SK-N-SH (cell line): ENCODE results near the gene CEP131. TPM values are rescaled to one million over a fixed set of nuclear protein-coding genes. Genes with fewer than 3 reads are reported as not detected.

Experiments used
- CTCF ChIA-PET: fragments of 300-600, 350-600 bp; formaldehyde crosslinking; extraction: SDS; loops from one replicate; lab custom pipeline; 2021; lab: Yijun Ruan, JAX
- POLR2A ChIA-PET: fragments of 350-600 bp; sonication (Branson Sonifier 250); formaldehyde crosslinking; extraction: SDS; loops from one replicate; lab custom pipeline; 2020; ENCODE audit warnings: antibody characterized with exemption, inconsistent platforms; lab: Yijun Ruan, JAX
- DNase-seq: peaks from one replicate; pipeline ENCODE4 v3.0.0; 2012
- H2AFZ ChIP-seq: fragments of 200-600 bp; sonication (generic); 2 replicates; pipeline ENCODE4 v1.8.1; 2016; ENCODE audit warnings: antibody characterized with exemption, mild to moderate bottlenecking, low read depth
- H3F3A ChIP-seq: fragments of 200-600 bp; sonication (generic); replicated peaks from 2 replicates; pipeline ENCODE3; 2016; ENCODE audit warnings: antibody characterized with exemption, mild to moderate bottlenecking; ENCODE audit not compliant: insufficient read depth
- H3K27ac ChIP-seq, 2 experiments: fragments of 200-500 bp in 1 of 2; fragments of 200-600 bp in 1 of 2; sonication (Bioruptor generic) in 1 of 2; sonication (generic), shearing (Covaris generic) in 1 of 2; 2 replicates each; pipeline versions ENCODE4 v1.5.1 to v1.6.1; 2014 to 2016; ENCODE audit warnings: low read depth in 2 of 2, inconsistent platforms in 1 of 2, low read length in 1 of 2, mild to moderate bottlenecking in 1 of 2, mixed read lengths in 1 of 2
- H3K27me3 ChIP-seq: fragments of 200-600 bp; sonication (generic), shearing (Covaris generic); 2 replicates; pipeline ENCODE4 v1.6.1; 2016; ENCODE audit warnings: mixed run types; ENCODE audit not compliant: insufficient read depth
- H3K36me3 ChIP-seq, 2 experiments: fragments of 200-500 bp in 1 of 2; fragments of 200-600 bp in 1 of 2; sonication (Bioruptor generic) in 1 of 2; sonication (generic) in 1 of 2; replicated peaks in 1 of 2; 2 replicates each; pipeline versions ENCODE3 to v1.5.1; 2014 to 2016; ENCODE audit warnings: low read length in 1 of 2, mild to moderate bottlenecking in 1 of 2; ENCODE audit not compliant: insufficient read depth in 2 of 2, control insufficient read depth in 1 of 2
- H3K4me1 ChIP-seq, 2 experiments: fragments of 200-500 bp in 1 of 2; fragments of 200-600 bp in 1 of 2; sonication (Bioruptor generic) in 1 of 2; sonication (generic), shearing (Covaris generic) in 1 of 2; 2 replicates each; pipeline versions ENCODE4 v1.5.1 to v1.6.1; 2014 to 2016; ENCODE audit warnings: low read depth in 1 of 2, low read length in 1 of 2, mixed run types in 1 of 2; ENCODE audit not compliant: insufficient read depth in 2 of 2, control insufficient read depth in 1 of 2
- H3K4me2 ChIP-seq: fragments of 200-600 bp; sonication (generic), shearing (Covaris generic); 2 replicates; pipeline ENCODE4 v1.6.1; 2017; ENCODE audit warnings: mixed run types
- H3K4me3 ChIP-seq, 2 experiments: fragments of 200-500 bp in 1 of 2; fragments of 200-600 bp in 1 of 2; sonication (Bioruptor generic) in 1 of 2; sonication (generic), shearing (Covaris generic) in 1 of 2; 2 replicates each; pipeline versions ENCODE4 v1.5.1 to v1.8.1; 2014 to 2016; ENCODE audit warnings: low read depth in 2 of 2, inconsistent platforms in 1 of 2, low read length in 1 of 2, mild to moderate bottlenecking in 1 of 2, mixed read lengths in 1 of 2, moderate library complexity in 1 of 2
- H3K79me2 ChIP-seq: fragments of 200-600 bp; sonication (generic); 2 replicates; pipeline ENCODE4 v1.8.1; 2017; ENCODE audit warnings: mild to moderate bottlenecking; ENCODE audit not compliant: insufficient read depth
- H3K9ac ChIP-seq: fragments of 200-600 bp; sonication (generic); 2 replicates; pipeline ENCODE4 v1.6.1; 2017; ENCODE audit warnings: mixed run types
- H3K9me2 ChIP-seq: fragments of 200-600 bp; sonication (generic); 2 replicates; pipeline ENCODE4 v1.6.1; 2017; ENCODE audit warnings: mixed run types
- H3K9me3 ChIP-seq: fragments of 200-600 bp; sonication (generic); 2 replicates; pipeline ENCODE4 v1.6.1; 2017; ENCODE audit warnings: mixed run types, mild to moderate bottlenecking, moderate library complexity
- H4K20me1 ChIP-seq: fragments of 200-600 bp; sonication (generic); 2 replicates; pipeline ENCODE4 v1.6.1; 2017; ENCODE audit warnings: mild to moderate bottlenecking, mixed run types; ENCODE audit not compliant: insufficient read depth
- EP300 ChIP-seq, 2 experiments: IDR thresholded peaks; 2 replicates each; pipeline versions ENCODE4 v1.4.0 to v1.6.1; 2012; ENCODE audit warnings: borderline replicate concordance in 1 of 2, low read depth in 1 of 2, low read length in 1 of 2
- FOXJ3 ChIP-seq: sonication (generic); formaldehyde crosslinking; IDR thresholded peaks from 2 replicates; pipeline ENCODE4 v1.5.1; 2020; ENCODE audit warnings: mild to moderate bottlenecking, missing genetic modification reagents
- FOXM1 ChIP-seq: IDR thresholded peaks from 2 replicates; pipeline ENCODE4 v1.4.0; 2012; ENCODE audit warnings: low read depth, mild to moderate bottlenecking
- MEF2A ChIP-seq: IDR thresholded peaks from 2 replicates; pipeline ENCODE4 v1.4.0; 2012; ENCODE audit warnings: low read depth, borderline replicate concordance
- MXI1 ChIP-seq: IDR thresholded peaks from 2 replicates; pipeline ENCODE4 v1.6.1; 2012; ENCODE audit warnings: mild to moderate bottlenecking, low read depth, low read length, improper control_type of control experiment
- RFX5 ChIP-seq: IDR thresholded peaks from 2 replicates; pipeline ENCODE4 v1.6.1; 2012; ENCODE audit warnings: mild to moderate bottlenecking, improper control_type of control experiment, low read length
- RXRA ChIP-seq: IDR thresholded peaks from 2 replicates; pipeline ENCODE4 v1.4.0; 2012; ENCODE audit warnings: low read depth, mild to moderate bottlenecking, borderline replicate concordance
- SIN3A ChIP-seq: IDR thresholded peaks from 2 replicates; pipeline ENCODE4 v1.6.1; 2012; ENCODE audit warnings: low read depth, mild to moderate bottlenecking, low read length, moderate library complexity, borderline replicate concordance
- YY1 ChIP-seq: IDR thresholded peaks from 2 replicates; pipeline ENCODE4 v1.4.0; 2012; ENCODE audit warnings: low read depth, mild to moderate bottlenecking
- WGBS: methylation state at CpG from one replicate; pipeline ENCODE4 v1.1.6; 2017; ENCODE audit warnings: low lambda C conversion rate; 5-methylcytosine and 5-hydroxymethylcytosine counted together
- polyA plus RNA-seq, 3 experiments: library from polyadenylated mRNA; depleted of rRNA; stranded (reverse); fragments of >200 nt; gene quantifications; 2 replicates each; pipeline ENCODE4 v1.2.3, GENCODE V29; 2012
- TF ChIP-seq, protein P1 (sequence below): fragments of 150-350 bp; IDR thresholded peaks from 2 replicates; pipeline ENCODE4 v1.6.1; 2016; ENCODE audit warnings: mild to moderate bottlenecking, low read depth, low read length
- TF ChIP-seq, protein P2 (sequence below): IDR thresholded peaks from 2 replicates; pipeline ENCODE4 v1.4.0; 2012; ENCODE audit warnings: low read depth
- TF ChIP-seq, protein P3 (sequence below): IDR thresholded peaks from 2 replicates; pipeline ENCODE4 v1.6.1; 2012; ENCODE audit warnings: mild to moderate bottlenecking, low read depth, low read length, moderate library complexity
- TF ChIP-seq, protein P4 (sequence below): IDR thresholded peaks from 2 replicates; pipeline ENCODE4; 2012
- TF ChIP-seq, protein P5 (sequence below): IDR thresholded peaks from 2 replicates; pipeline ENCODE4 v1.4.0; 2012; ENCODE audit warnings: low read depth, borderline replicate concordance

The CEP131 gene
- polyA plus RNA-seq, 1 of the 3 experiments (the other 2 are of a cell fraction) = 34.8 TPM

DNA sequence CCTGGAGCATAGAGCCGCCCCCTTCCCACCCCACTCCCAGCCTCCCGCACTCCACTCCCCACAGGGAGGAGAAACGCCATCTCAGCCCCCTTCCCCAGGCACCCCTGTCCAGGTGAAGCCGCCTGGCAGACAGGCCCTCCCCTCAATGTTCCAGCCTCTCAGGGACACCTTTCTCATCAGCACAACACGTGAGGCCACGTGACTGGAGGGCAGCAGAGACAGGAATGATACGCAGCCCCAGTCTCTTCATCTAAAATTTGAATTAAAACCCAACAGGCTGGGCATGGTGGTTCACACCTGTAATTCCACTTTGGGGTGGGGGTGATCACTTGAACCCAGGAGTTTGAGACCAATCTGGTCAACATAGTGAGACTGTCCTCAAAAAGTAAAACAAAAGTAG is 36.6 kb downstream of the CEP131 start:
- Histone ChIP-seq H3F3A (peaks cover 5% of the 10 kb centered on the region), H3K36me3 (peaks cover 0 to 3% of the 10 kb centered on the region in 2 experiments), H3K4me1 (peaks cover 0 to 2% of the 10 kb centered on the region in 2 experiments; a peak in 1 of 4 replicates), H2AFZ (no peak overlapping the region), H3K4me2 (no peak overlapping the region), H3K9me3 (no peaks in the 10 kb centered on the region), H3K27me3 (no peaks in the 10 kb centered on the region), H3K79me2 (no peaks in the 10 kb centered on the region), H3K27ac (no peak overlapping the region)
- ChIA-PET CTCF (interaction anchor here (1.2 to 6.3 kb wide), 3 partner anchors 15 to 43 kb away, joined by 4 to 46 read pairs (median 5); no protein-coding TSS in a partner anchor), POLR2A (no interaction called here)
- DNase-seq = no peak
- TF ChIP-seq, protein P1, sequence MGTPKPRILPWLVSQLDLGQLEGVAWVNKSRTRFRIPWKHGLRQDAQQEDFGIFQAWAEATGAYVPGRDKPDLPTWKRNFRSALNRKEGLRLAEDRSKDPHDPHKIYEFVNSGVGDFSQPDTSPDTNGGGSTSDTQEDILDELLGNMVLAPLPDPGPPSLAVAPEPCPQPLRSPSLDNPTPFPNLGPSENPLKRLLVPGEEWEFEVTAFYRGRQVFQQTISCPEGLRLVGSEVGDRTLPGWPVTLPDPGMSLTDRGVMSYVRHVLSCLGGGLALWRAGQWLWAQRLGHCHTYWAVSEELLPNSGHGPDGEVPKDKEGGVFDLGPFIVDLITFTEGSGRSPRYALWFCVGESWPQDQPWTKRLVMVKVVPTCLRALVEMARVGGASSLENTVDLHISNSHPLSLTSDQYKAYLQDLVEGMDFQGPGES = no peak
- TF ChIP-seq EP300 (IDR thresholded peaks at IDR 0.05; ENCODE audit: borderline replicate concordance in 1 of 2, low read depth in 1 of 2, low read length in 1 of 2) = no peak
- no peak for TF ChIP-seq RFX5
- no peak for TF ChIP-seq MXI1
- TF ChIP-seq, protein P2, sequence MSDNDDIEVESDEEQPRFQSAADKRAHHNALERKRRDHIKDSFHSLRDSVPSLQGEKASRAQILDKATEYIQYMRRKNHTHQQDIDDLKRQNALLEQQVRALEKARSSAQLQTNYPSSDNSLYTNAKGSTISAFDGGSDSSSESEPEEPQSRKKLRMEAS = no peak
- TF ChIP-seq FOXM1 = no peak
- TF ChIP-seq, protein P3, sequence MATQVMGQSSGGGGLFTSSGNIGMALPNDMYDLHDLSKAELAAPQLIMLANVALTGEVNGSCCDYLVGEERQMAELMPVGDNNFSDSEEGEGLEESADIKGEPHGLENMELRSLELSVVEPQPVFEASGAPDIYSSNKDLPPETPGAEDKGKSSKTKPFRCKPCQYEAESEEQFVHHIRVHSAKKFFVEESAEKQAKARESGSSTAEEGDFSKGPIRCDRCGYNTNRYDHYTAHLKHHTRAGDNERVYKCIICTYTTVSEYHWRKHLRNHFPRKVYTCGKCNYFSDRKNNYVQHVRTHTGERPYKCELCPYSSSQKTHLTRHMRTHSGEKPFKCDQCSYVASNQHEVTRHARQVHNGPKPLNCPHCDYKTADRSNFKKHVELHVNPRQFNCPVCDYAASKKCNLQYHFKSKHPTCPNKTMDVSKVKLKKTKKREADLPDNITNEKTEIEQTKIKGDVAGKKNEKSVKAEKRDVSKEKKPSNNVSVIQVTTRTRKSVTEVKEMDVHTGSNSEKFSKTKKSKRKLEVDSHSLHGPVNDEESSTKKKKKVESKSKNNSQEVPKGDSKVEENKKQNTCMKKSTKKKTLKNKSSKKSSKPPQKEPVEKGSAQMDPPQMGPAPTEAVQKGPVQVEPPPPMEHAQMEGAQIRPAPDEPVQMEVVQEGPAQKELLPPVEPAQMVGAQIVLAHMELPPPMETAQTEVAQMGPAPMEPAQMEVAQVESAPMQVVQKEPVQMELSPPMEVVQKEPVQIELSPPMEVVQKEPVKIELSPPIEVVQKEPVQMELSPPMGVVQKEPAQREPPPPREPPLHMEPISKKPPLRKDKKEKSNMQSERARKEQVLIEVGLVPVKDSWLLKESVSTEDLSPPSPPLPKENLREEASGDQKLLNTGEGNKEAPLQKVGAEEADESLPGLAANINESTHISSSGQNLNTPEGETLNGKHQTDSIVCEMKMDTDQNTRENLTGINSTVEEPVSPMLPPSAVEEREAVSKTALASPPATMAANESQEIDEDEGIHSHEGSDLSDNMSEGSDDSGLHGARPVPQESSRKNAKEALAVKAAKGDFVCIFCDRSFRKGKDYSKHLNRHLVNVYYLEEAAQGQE = no peak
- TF ChIP-seq, protein P4, sequence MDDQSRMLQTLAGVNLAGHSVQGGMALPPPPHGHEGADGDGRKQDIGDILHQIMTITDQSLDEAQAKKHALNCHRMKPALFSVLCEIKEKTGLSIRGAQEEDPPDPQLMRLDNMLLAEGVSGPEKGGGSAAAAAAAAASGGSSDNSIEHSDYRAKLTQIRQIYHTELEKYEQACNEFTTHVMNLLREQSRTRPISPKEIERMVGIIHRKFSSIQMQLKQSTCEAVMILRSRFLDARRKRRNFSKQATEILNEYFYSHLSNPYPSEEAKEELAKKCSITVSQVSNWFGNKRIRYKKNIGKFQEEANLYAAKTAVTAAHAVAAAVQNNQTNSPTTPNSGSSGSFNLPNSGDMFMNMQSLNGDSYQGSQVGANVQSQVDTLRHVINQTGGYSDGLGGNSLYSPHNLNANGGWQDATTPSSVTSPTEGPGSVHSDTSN = no peak
- TF ChIP-seq FOXJ3 = no peak
- TF ChIP-seq, protein P5, sequence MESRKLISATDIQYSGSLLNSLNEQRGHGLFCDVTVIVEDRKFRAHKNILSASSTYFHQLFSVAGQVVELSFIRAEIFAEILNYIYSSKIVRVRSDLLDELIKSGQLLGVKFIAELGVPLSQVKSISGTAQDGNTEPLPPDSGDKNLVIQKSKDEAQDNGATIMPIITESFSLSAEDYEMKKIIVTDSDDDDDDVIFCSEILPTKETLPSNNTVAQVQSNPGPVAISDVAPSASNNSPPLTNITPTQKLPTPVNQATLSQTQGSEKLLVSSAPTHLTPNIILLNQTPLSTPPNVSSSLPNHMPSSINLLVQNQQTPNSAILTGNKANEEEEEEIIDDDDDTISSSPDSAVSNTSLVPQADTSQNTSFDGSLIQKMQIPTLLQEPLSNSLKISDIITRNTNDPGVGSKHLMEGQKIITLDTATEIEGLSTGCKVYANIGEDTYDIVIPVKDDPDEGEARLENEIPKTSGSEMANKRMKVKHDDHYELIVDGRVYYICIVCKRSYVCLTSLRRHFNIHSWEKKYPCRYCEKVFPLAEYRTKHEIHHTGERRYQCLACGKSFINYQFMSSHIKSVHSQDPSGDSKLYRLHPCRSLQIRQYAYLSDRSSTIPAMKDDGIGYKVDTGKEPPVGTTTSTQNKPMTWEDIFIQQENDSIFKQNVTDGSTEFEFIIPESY = no peak
- TF ChIP-seq YY1 = no peak
- TF ChIP-seq MEF2A = no peak
- TF ChIP-seq RXRA = no peak
- no peak for TF ChIP-seq SIN3A
- TF ChIP-seq, all 33 proteins: peak for 0
- H4K20me1 ChIP-seq = no peaks in the 10 kb centered on the region
- WGBS = 82% methylated on average over 6 of the region's 7 CpGs
- H3K9me2 ChIP-seq = no peaks in the 10 kb centered on the region
- H3K9ac ChIP-seq = no peak overlapping the region
- no peak overlapping the region for H3K4me3 ChIP-seq
